Testis (tissue), 2 donors: ENCODE data around the gene SSMEM1.

Experiments used
- CTCF ChIP-seq, 3 experiments: fragments of 450-650 bp in 2 of 3; fragments of 200-600 bp in 1 of 3; sonication (generic) in 1 of 3; IDR thresholded peaks; one replicate each; pipeline ENCODE4 v1.5.1; 2016 to 2019; ENCODE audit warnings: antibody characterized with exemption in 3 of 3, mild to moderate bottlenecking in 2 of 3, moderate library complexity in 1 of 3
- POLR2A ChIP-seq: fragments of 450-650 bp; IDR thresholded peaks from one replicate; pipeline ENCODE4 v1.6.1; 2017; ENCODE audit warnings: antibody characterized with exemption, mild to moderate bottlenecking, moderate library complexity

- TF ChIP-seq CTCF (IDR thresholded peaks at IDR 0.05), result no peak
- no peak for TF ChIP-seq POLR2A
Measured at GRCh38 chr7:130160455-130160854, 47.2 kb upstream of the SSMEM1 start.
